HG02610 (cell line): ENCODE measurements around the gene ERC2.

Source experiments
- ATAC-seq: cut with Tn5 transposase; IDR thresholded peaks from one replicate; pipeline ENCODE4 v1.9.1; 2021; ENCODE audit warnings: mild to moderate bottlenecking, moderate library complexity; ENCODE audit not compliant: unreplicated experiment

Gene ERC2

DNA sequence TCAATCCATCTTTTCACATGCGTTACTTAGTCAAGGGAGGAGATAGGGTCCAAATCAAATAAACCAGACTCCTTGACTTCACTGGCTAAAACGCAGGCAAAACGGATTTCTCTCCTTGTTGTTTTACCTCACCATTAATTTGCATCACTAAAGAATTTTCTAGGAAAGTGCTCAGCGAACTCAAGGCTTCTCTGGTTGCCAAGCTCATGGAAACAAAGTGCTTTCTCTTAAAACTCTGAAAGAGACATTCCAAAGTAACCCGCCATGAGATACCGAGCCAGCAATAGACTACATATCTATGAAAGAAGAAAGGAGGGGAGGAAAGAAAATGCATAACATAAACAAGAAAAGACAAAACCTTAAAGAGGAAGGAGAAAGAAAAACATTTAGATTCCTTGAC lies 769.4 kb downstream of the ERC2 start:
- no peak for ATAC-seq

GRCh38 chr3:55697177-55697865 lies 770.9 kb downstream of the ERC2 start:
- no peak for ATAC-seq

GRCh38 chr3:55692957-55693558 lies 775.2 kb downstream of the ERC2 start:
- no peak for ATAC-seq

GRCh38 chr3:55692295-55692956 lies 775.8 kb downstream of the ERC2 start:
- ATAC-seq, result no peak

- no peak for ATAC-seq
Observed at GRCh38 chr3:55691141-55691540, 777.1 kb downstream of the ERC2 start.

DNA sequence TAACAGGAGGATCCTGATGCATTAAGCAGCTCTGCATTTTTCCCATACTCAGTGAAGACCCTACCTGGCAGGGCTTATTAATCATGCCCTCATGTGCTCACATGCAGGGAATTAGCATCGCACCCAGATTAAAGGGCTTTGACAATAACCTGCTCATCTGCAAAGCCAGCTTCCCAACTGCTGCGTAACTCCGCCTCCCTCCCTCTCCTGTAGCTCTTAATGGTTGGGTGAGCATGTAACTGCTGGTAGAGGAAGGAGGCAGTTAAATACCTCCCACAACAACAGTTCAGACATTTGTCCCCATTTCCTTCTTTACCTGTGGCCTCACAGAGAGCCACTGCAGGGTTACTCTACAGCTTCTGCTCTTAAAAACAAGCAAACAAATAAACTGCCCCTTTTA lies 777.5 kb downstream of the ERC2 start:
- ATAC-seq, result no peak

GRCh38 chr3:55690177-55690576 lies 778.1 kb downstream of the ERC2 start:
- ATAC-seq, result no peak

DNA sequence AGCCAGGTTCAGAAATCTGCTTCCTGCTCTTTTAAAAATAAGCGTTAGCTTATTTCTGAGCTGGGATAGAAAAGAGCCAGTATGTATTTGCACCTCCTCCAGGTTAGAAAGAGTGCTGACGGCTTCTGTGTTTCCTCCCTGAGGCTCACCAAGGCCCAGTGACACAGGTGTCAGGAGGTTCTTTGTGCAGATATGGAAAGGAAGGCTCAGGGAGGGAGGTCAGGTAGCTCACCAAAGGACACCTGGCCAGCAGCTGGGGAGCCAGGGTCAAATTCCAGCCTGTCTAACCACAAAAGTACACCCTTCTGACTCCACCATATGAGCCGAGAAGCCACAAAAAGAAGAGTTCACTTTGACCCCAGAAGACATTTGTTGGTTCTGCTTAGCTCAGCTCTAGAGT lies 780.1 kb downstream of the ERC2 start:
- ATAC-seq, result no peak

GRCh38 chr3:55687526-55687925 lies 780.7 kb downstream of the ERC2 start:
- ATAC-seq, result no peak

DNA sequence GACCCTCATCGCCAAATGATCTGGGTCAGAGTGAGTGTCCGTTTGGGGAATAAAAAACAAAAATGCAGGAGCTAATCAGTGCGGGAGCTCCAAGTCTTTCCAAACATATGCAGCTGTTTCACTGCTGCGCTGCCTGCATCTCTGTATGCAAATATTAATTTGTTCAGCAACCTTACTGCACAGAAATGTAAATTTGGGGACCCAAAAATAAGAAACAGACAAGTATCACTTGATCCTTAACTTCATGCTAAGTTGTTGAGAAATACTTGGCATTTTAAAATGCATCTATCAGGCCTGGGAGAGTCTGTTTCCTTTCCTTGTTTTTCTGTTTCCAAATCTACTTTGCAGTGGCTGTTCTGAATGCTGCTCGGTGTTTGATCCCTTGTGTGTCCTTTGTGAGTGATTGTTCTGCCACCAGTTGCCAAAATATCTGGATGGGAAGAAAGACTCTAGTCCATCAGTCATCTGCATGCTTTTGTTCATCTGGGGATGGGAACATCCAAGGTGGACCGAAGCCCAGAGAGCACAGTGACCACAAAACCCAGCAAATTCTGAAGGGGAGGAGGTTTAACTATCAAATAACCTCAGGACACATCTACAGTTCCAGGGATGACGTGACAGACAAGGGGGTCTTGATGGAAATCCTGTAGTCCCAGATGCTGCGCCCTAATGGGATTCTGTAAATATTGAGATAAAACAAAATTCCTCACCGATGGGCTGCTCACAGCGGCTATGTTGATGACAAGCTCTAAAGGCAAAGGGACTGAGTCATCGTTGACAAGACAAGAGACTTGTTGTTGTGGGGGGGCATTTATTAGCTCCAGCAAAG lies 781.6 kb downstream of the ERC2 start:
- ATAC-seq, result no peak

- no peak for ATAC-seq
Observed at GRCh38 chr3:55683666-55684270, 784.5 kb downstream of the ERC2 start.

- no peak for ATAC-seq
Observed at GRCh38 chr3:55682461-55682860, 785.8 kb downstream of the ERC2 start.

DNA sequence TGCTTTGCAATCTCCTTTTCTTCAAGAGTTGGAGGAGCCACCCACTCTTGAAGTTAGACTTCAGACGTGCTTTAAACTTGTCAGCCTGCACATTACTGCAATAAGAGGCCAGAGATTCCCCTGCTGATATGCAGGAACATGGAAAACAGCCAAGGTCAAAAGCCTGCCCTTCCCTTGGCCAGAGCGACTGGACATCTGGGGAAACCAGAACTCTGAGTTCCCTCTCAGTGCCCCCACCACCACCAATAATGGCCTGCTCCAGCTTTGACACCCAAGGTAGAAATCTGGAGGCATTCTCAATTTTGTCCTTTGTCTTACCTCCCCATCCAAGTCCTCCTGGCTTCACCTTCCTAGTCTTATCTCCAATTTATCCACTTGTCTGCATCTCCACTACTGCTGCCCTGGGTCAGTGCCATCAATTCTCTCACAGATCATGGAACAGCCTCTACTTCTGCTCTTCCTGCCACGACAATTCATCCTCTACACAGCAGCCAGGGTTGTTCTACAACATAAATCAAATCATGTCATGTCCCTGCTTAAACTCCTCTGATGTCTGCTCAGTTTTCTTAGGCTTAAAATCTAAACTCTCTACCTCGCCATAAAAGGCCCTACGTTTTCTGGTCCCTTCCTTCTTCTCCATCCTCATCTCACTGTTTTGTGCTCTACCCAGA lies 789.6 kb downstream of the ERC2 start:
- ATAC-seq, result no peak

DNA sequence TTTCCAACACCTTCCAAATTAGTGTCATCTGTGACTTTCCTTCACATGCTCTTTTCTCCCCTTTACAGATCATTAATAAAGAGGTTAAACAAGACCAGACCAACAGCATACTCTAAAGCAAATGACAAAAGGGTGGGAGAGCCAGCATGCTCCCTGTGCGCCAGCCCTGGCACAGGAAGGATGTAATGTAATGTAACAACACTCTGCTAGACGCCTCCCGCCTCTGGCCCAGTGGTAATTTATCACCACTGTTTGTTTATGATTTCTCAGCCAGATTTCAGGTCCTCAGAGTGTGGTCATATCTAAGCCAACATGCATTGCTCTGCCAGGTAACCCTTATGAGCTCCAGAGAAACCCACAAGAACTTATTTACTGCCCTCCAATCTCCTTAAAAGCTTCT lies 791.6 kb downstream of the ERC2 start:
- ATAC-seq, result no peak

DNA sequence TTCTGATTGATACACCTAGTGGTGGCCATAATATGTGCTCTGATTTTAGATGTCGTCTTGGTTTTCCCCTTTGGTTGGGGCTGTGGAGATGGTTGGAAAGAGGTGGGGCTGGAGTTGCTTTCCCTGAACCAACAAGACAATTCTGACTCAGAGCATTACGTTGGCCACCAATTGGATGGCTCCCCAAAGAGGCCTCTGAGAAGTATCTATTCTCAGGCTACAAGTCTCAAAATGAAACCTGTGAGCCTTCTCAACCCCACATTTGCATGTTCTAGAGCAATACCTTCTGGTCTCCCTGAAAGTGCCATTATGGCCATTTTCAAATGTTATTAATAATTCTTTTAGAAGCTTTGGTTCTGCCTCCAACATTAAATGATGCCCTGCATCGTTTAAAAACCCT lies 792.8 kb downstream of the ERC2 start:
- ATAC-seq, result peak; percentile 99

- no peak for ATAC-seq
Observed at GRCh38 chr3:55673764-55674163, 794.5 kb downstream of the ERC2 start.

- ATAC-seq, result no peak
Observed at GRCh38 chr3:55669133-55669532, 799.1 kb downstream of the ERC2 start.

- no peak for ATAC-seq
Observed at GRCh38 chr3:55668359-55668758, 799.9 kb downstream of the ERC2 start.

- no peak for ATAC-seq
Observed at GRCh38 chr3:55664387-55664786, 803.9 kb downstream of the ERC2 start.

DNA sequence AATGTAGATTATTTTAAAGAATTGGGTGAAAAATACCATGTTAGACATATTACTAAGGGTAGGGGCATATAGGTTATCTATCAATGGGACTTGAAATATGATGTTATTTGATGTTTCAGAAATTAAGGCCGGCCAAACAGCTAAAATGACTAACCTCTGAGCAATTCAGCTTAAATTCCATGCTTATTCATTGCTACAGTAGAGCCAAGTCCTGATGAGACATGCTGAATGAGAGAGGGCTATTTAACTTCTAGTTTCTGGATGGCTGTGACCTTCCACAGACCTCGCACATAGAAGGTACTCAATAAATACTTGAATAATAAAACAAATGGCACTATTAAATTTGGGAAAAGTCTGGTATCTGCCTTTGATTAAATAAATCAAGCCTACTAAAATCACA lies 805.6 kb downstream of the ERC2 start:
- ATAC-seq, result no peak

DNA sequence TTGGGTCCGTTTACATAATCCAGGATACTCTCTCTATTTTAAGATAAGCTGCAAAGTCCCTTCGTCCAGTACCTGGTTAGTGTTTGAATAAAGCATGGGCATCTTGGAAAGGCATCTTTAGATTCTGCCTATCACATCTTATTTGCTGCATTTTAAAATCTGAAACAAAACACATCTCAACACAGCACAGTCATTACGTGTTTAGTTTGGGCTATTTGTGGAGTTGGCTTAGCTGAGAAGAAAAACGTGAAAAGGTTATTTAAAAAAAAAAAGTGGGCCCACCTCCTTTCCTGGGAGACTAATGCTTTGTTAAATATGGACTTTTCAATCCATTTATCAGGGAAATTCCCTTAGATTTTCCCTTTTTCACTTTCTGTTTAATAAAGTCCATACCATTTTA lies 806.7 kb downstream of the ERC2 start:
- ATAC-seq, result no peak
